Upper lobe of left lung (tissue), 6 donors: Measurements from ENCODE around the gene IQSEC1. TPM values are rescaled to one million over a fixed set of nuclear protein-coding genes. Genes with fewer than 3 reads are reported as not detected.

Experiments
- ATAC-seq, 2 donors: fragments of 200-7000 bp; cut with Tn5 transposase; one replicate each; pipeline ENCODE4 v1.9.1; 2022; ENCODE audit warnings: mild to moderate bottlenecking in 2 of 2, moderate library complexity in 2 of 2; ENCODE audit not compliant: low FRiP score in 2 of 2
- DNase-seq, 2 donors: peaks; one replicate each; pipeline ENCODE4 v3.0.0-alpha.2; 2019 to 2020
- H3K27ac ChIP-seq, 4 donors: fragments of 200-600 bp; sonication (generic); one replicate each; pipeline ENCODE4 v1.5.1; 2016 to 2019
- H3K27me3 ChIP-seq, 4 donors: fragments of 200-600 bp; sonication (generic); one replicate each; pipeline ENCODE4 v1.5.1; 2017 to 2019
- H3K36me3 ChIP-seq, 4 donors: fragments of 200-600 bp; sonication (generic); one replicate each; pipeline ENCODE4 v1.5.1; 2016 to 2019
- H3K4me1 ChIP-seq, 4 donors: fragments of 200-600 bp; sonication (generic); one replicate each; pipeline ENCODE4 v1.5.1; 2018 to 2019
- H3K4me3 ChIP-seq, 4 donors: fragments of 200-600 bp; sonication (generic); one replicate each; pipeline ENCODE4 v1.5.1; 2017 to 2019; ENCODE audit warnings: mild to moderate bottlenecking in 2 of 4, moderate library complexity in 1 of 4
- H3K9me3 ChIP-seq, 4 donors: fragments of 200-600 bp; sonication (generic); one replicate each; pipeline ENCODE4 v1.5.1; 2018 to 2019
- CTCF ChIP-seq, 6 experiments: fragments of 450-650 bp in 4 of 6; fragments of 200-600 bp in 2 of 6; sonication (generic) in 2 of 6; IDR thresholded peaks; one replicate each; pipeline ENCODE4 v1.5.1; 2016 to 2019; ENCODE audit warnings: antibody characterized with exemption in 6 of 6
- EP300 ChIP-seq, 4 donors: sonication (generic); formaldehyde crosslinking; IDR thresholded peaks; one replicate each; pipeline ENCODE4 v1.5.1; 2017; ENCODE audit warnings: antibody characterized with exemption in 4 of 4, control low read depth in 2 of 4
- POLR2A ChIP-seq, 4 donors: fragments of 450-650 bp; IDR thresholded peaks; one replicate each; pipeline ENCODE4 v1.5.1; 2016 to 2017; ENCODE audit warnings: antibody characterized with exemption in 4 of 4, mild to moderate bottlenecking in 2 of 4
- POLR2AphosphoS5 ChIP-seq, 2 donors: sonication (generic); formaldehyde crosslinking; IDR thresholded peaks; one replicate each; pipeline ENCODE4 v1.5.1; 2017; ENCODE audit warnings: antibody characterized with exemption in 2 of 2
- WGBS, 2 donors: methylation state at CpG; one replicate each; pipeline ENCODE4 v1.1.5; 2017 to 2018; 5-methylcytosine and 5-hydroxymethylcytosine counted together
- total RNA-seq, 6 donors: library from RNA; depleted of rRNA in 4 of 6; stranded (reverse); fragments of >200 nt in 4 of 6; gene quantifications; one replicate each; pipeline versions ENCODE4 v1.1.0 to v1.2.1, GENCODE V29; 2016 to 2021
- donor health status: DM: no; HTN: no; CAD: no; lungs with moderate emphysema.
- donor health status: DM: no; HTN: yes; CAD: no; lungs with severe emphysema.

Gene IQSEC1
- total RNA-seq, 6 donors from 2014 or later = 51.1 to 105 (median 81.0) TPM

- H3K9me3 ChIP-seq = no peaks in the 10 kb centered on the region
- WGBS, 2 donors = 77 to 90% methylated on average over 7 of the region's 7 CpGs
- TF ChIP-seq POLR2A (IDR thresholded peaks at IDR 0.05) (no peak), EP300 (IDR thresholded peaks at IDR 0.05) (no peak)
- ATAC-seq = peak in 1 of 2 donors; percentile 53
- H3K27me3 ChIP-seq = no peaks in the 10 kb centered on the region
- no peak overlapping the region for H3K4me3 ChIP-seq
- H3K4me1 ChIP-seq = peaks cover 28 to 43% (median 35%) of the 10 kb centered on the region in 4 donors
- no peak for DNase-seq
- H3K36me3 ChIP-seq = no peaks in the 10 kb centered on the region
- peak overlapping the region in 1 of 4 donors; percentile 7 for H3K27ac ChIP-seq
Observed at GRCh38 chr3:12948371-12948770, 124.9 kb downstream of the IQSEC1 start.

GRCh38 chr3:12947504-12948369 lies 125.5 kb downstream of the IQSEC1 start:
- Histone ChIP-seq H3K36me3 (peaks cover 0 to 4% (median under 1%) of the 10 kb centered on the region in 4 donors), H3K4me1 (peaks cover 28 to 43% (median 35%) of the 10 kb centered on the region in 4 donors), H3K4me3 (no peak overlapping the region), H3K9me3 (no peaks in the 10 kb centered on the region), H3K27me3 (no peaks in the 10 kb centered on the region), H3K27ac (peak overlapping the region in 2 of 4 donors; percentile 4 to 7)
- peak in 1 of 2 donors; percentile 55 for DNase-seq
- 53 to 55% methylated on average over 7 of the region's 7 CpGs for WGBS, 2 donors
- TF ChIP-seq POLR2AphosphoS5 (IDR thresholded peaks at IDR 0.05) (no peak), EP300 (IDR thresholded peaks at IDR 0.05) (no peak), CTCF (IDR thresholded peaks at IDR 0.05) (no peak), POLR2A (IDR thresholded peaks at IDR 0.05) (no peak)
- ATAC-seq = peak in 1 of 2 donors; percentile 56

- no peak for ATAC-seq
- 83 to 89% methylated on average over 5 to 8 of the region's 8 CpGs for WGBS, 2 donors
- H3K9me3 ChIP-seq = no peaks in the 10 kb centered on the region
- no peak overlapping the region for H3K4me3 ChIP-seq
- H3K4me1 ChIP-seq = peaks cover 26 to 43% (median 35%) of the 10 kb centered on the region in 4 donors
- TF ChIP-seq CTCF (IDR thresholded peaks at IDR 0.05) (no peak), EP300 (IDR thresholded peaks at IDR 0.05) (no peak), POLR2A (IDR thresholded peaks at IDR 0.05) (no peak), POLR2AphosphoS5 (IDR thresholded peaks at IDR 0.05) (no peak)
- H3K27ac ChIP-seq = peak overlapping the region in 1 of 4 donors; percentile 4
- DNase-seq = no peak
- H3K27me3 ChIP-seq = no peaks in the 10 kb centered on the region
- H3K36me3 ChIP-seq = peaks cover 0 to 11% (median 3%) of the 10 kb centered on the region in 4 donors
Observed at GRCh38 chr3:12946649-12947316, 126.4 kb downstream of the IQSEC1 start.

GRCh38 chr3:12946251-12946648 lies 127.0 kb downstream of the IQSEC1 start:
- ATAC-seq (no peak), DNase-seq (no peak)
- Histone ChIP-seq H3K4me3 (no peak overlapping the region), H3K9me3 (no peaks in the 10 kb centered on the region), H3K27ac (no peak overlapping the region), H3K4me1 (peaks cover 26 to 43% (median 35%) of the 10 kb centered on the region in 4 donors), H3K36me3 (peaks cover 2 to 17% (median 8%) of the 10 kb centered on the region in 4 donors), H3K27me3 (no peaks in the 10 kb centered on the region)
- TF ChIP-seq POLR2A (IDR thresholded peaks at IDR 0.05) (no peak), CTCF (IDR thresholded peaks at IDR 0.05) (no peak), POLR2AphosphoS5 (IDR thresholded peaks at IDR 0.05) (no peak), EP300 (IDR thresholded peaks at IDR 0.05) (no peak)
- WGBS, 2 donors = 72 to 80% methylated on average over 6 of the region's 6 CpGs

GRCh38 chr3:12944849-12945248 lies 128.4 kb downstream of the IQSEC1 start:
- 85 to 94% methylated on average over 3 to 6 of the region's 6 CpGs for WGBS, 2 donors
- DNase-seq (no peak), ATAC-seq (no peak)
- TF ChIP-seq EP300 (IDR thresholded peaks at IDR 0.05) = no peak
- no peak for TF ChIP-seq POLR2AphosphoS5 (IDR thresholded peaks at IDR 0.05)
- TF ChIP-seq CTCF (IDR thresholded peaks at IDR 0.05) = no peak
- TF ChIP-seq POLR2A (IDR thresholded peaks at IDR 0.05) = no peak
- Histone ChIP-seq H3K36me3 (peaks cover 5 to 31% (median 18%) of the 10 kb centered on the region in 4 donors), H3K9me3 (no peaks in the 10 kb centered on the region), H3K4me1 (peaks cover 26 to 38% (median 34%) of the 10 kb centered on the region in 4 donors), H3K27ac (no peak overlapping the region), H3K4me3 (no peak overlapping the region), H3K27me3 (no peaks in the 10 kb centered on the region)
